Suprapubic skin (tissue), 4 donors: ENCODE results near the gene APLNR. TPM values are rescaled to one million over a fixed set of nuclear protein-coding genes. Genes with fewer than 3 reads are reported as not detected.
"Not testable (repeated sequence)": the region's sequence is repeated elsewhere in the genome, so short reads cannot be mapped to it uniquely, and the experiment has no call there.

Experiments
- DNase-seq, 2 donors: peaks; one replicate each; pipeline ENCODE4 v3.0.0-alpha.2; 2019; ENCODE audit warnings: low spot score in 2 of 2
- H3K27ac ChIP-seq: fragments of 200-600 bp; sonication (generic); one replicate; pipeline ENCODE4 v1.5.1; 2019
- H3K27me3 ChIP-seq: fragments of 200-600 bp; sonication (generic); one replicate; pipeline ENCODE4 v1.5.1; 2019
- H3K36me3 ChIP-seq: fragments of 200-600 bp; sonication (generic); one replicate; pipeline ENCODE4 v1.5.1; 2019
- H3K4me1 ChIP-seq: fragments of 200-600 bp; sonication (generic); one replicate; pipeline ENCODE4 v1.5.1; 2019
- H3K4me3 ChIP-seq: fragments of 200-600 bp; sonication (generic); one replicate; pipeline ENCODE4 v1.5.1; 2019; ENCODE audit warnings: mild to moderate bottlenecking
- H3K9me3 ChIP-seq: fragments of 200-600 bp; sonication (generic); one replicate; pipeline ENCODE4 v1.5.1; 2019
- CTCF ChIP-seq, 2 donors: fragments of 200-600 bp in 1 of 2; fragments of 450-650 bp in 1 of 2; sonication (generic) in 1 of 2; IDR thresholded peaks; one replicate each; pipeline ENCODE4 v1.5.1; 2016 to 2019; ENCODE audit warnings: antibody characterized with exemption in 2 of 2, mild to moderate bottlenecking in 1 of 2, moderate library complexity in 1 of 2
- EP300 ChIP-seq: sonication (generic); formaldehyde crosslinking; IDR thresholded peaks from one replicate; pipeline ENCODE4 v1.6.1; 2017; ENCODE audit warnings: antibody characterized with exemption
- POLR2A ChIP-seq, 2 donors: fragments of 450-650 bp; IDR thresholded peaks; one replicate each; pipeline ENCODE4 v1.6.1; 2017; ENCODE audit warnings: antibody characterized with exemption in 2 of 2, mild to moderate bottlenecking in 2 of 2, moderate library complexity in 2 of 2
- POLR2AphosphoS5 ChIP-seq, 3 donors: sonication (generic); formaldehyde crosslinking; IDR thresholded peaks; one replicate each; pipeline ENCODE4 v1.6.1; 2017; ENCODE audit warnings: antibody characterized with exemption in 3 of 3
- WGBS: methylation state at CpG from one replicate; pipeline ENCODE4 v1.1.5; 2018; 5-methylcytosine and 5-hydroxymethylcytosine counted together
- total RNA-seq, 4 donors: library from RNA; depleted of rRNA; stranded (reverse); fragments of >200 nt; gene quantifications; one replicate each; pipeline ENCODE4 v1.1.0, GENCODE V29; 2016

Gene APLNR
- 1 to 10 TPM in 2 of 4 donors, under 1 TPM in 2; 0.42 to 2.2 (median 1.2) TPM for total RNA-seq

DNA sequence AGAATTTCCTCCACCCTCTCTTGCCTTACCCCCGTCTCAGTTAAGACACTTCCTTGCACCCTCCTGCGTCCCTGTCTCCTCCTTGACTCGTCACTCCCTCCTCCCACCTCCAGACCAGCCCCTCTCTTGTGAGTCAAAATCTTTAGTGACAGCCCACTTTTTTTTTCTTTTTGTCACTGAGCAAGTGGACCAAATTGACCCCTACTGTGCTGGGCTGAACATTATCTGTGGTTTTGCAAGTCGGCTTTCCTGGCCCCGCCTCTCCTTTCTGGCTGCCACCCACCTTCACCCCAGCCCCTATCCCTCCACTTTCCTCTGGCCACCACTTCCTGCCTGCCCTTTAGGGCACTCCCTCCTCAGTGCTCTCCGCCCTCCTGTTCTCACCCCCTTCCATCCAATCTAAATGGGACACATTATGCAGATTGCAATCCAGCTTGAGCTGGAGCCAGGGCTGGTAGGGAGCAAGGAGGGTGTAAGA is at the start of gene APLNR:
TSS of gene APLNR (minus strand) at position 47 of the 478 bp plus-strand sequence. CDS start 246 bp downstream, outside the sequence.
- Histone ChIP-seq H3K4me3 (peak within 1 kb of the TSS; percentile 19), H3K9me3 (no peaks in the 10 kb centered on the region), H3K4me1 (peaks cover 5% of the 10 kb centered on the region), H3K27ac (no peak within 1 kb of the TSS), H3K27me3 (peaks cover 34% of the 10 kb centered on the region), H3K36me3 (no peaks in the 10 kb centered on the region)
- TF ChIP-seq POLR2A (IDR thresholded peaks at IDR 0.05), result no peak
- TF ChIP-seq POLR2AphosphoS5 (IDR thresholded peaks at IDR 0.05), result no peak
- TF ChIP-seq CTCF (IDR thresholded peaks at IDR 0.05), result no peak
- TF ChIP-seq EP300, result no peak
- 36% methylated on average over 6 of the region's 6 CpGs for WGBS
- no peak for DNase-seq

- no peaks in the 10 kb centered on the region for H3K27me3 ChIP-seq
- 34% methylated on average over 2 of the region's 2 CpGs for WGBS
- DNase-seq, result no peak
- no peaks in the 10 kb centered on the region for H3K9me3 ChIP-seq
- H3K27ac ChIP-seq, result no peak overlapping the region
- peaks cover 18% of the 10 kb centered on the region for H3K4me1 ChIP-seq
- no peaks in the 10 kb centered on the region for H3K36me3 ChIP-seq
- no peak for TF ChIP-seq POLR2A (IDR thresholded peaks at IDR 0.05)
- TF ChIP-seq CTCF (IDR thresholded peaks at IDR 0.05), result no peak
- no peak for TF ChIP-seq EP300
- no peak for TF ChIP-seq POLR2AphosphoS5 (IDR thresholded peaks at IDR 0.05)
- H3K4me3 ChIP-seq, result no peak overlapping the region
These were observed 46.4 kb upstream of the APLNR start for GRCh38 chr11:57283231-57283990.

- not testable (repeated sequence) for H3K36me3 ChIP-seq, H3K4me3 ChIP-seq, H3K27me3 ChIP-seq, DNase-seq, H3K9me3 ChIP-seq, H3K27ac ChIP-seq
- WGBS, result 81% methylated on average over 6 of the region's 6 CpGs
- peaks cover 35% of the 10 kb centered on the region for H3K4me1 ChIP-seq
These were observed 44.5 kb upstream of the APLNR start for GRCh38 chr11:57281546-57281945.

DNA sequence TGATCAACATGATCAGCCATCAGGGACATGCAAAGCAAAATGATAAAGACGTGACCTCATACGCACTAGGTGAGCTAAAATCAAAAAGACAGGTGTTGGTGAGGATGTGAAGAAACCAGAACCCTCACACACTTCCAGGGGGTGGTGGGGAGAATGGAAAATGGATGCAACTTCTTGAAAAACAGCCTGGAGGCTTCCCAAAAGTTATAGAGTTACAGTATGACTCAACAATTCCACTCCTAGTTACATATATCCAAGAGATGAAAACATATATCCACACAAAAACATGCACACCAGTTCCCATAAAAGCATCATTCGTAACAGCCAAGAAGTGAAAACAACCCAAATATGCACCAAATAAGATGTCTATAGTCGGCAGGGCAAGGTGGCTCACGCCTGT is 42.1 kb upstream of the APLNR start:
- Histone ChIP-seq H3K4me3 (no peak overlapping the region), H3K9me3 (no peaks in the 10 kb centered on the region), H3K36me3 (no peaks in the 10 kb centered on the region), H3K4me1 (peaks cover 36% of the 10 kb centered on the region), H3K27me3 (no peaks in the 10 kb centered on the region), H3K27ac (no peak overlapping the region)
- no peak for DNase-seq
- TF ChIP-seq EP300 (no peak), POLR2AphosphoS5 (IDR thresholded peaks at IDR 0.05) (no peak), POLR2A (IDR thresholded peaks at IDR 0.05) (no peak), CTCF (IDR thresholded peaks at IDR 0.05) (no peak)
- 87% methylated on average over 5 of the region's 5 CpGs for WGBS

GRCh38 chr11:57278721-57279095 is 41.7 kb upstream of the APLNR start:
- no peak for TF ChIP-seq POLR2A (IDR thresholded peaks at IDR 0.05)
- no peak for TF ChIP-seq CTCF (IDR thresholded peaks at IDR 0.05)
- TF ChIP-seq EP300, result no peak
- TF ChIP-seq POLR2AphosphoS5 (IDR thresholded peaks at IDR 0.05), result no peak
- Histone ChIP-seq H3K36me3 (no peaks in the 10 kb centered on the region), H3K27ac (peak overlapping the region; percentile 67), H3K4me3 (no peak overlapping the region), H3K27me3 (no peaks in the 10 kb centered on the region), H3K4me1 (peaks cover 33% of the 10 kb centered on the region), H3K9me3 (no peaks in the 10 kb centered on the region)
- DNase-seq, result no peak
- 79% methylated on average over 7 of the region's 7 CpGs for WGBS
